OCI-LY3 (cell line): ENCODE measurements around the gene CFAP54.

Experiments used
- CTCF ChIP-seq: fragments of 200-600, 300-600 bp; sonication (generic); IDR thresholded peaks from 2 replicates; pipeline ENCODE4 v1.5.1; 2014; ENCODE audit warnings: antibody characterized with exemption, low read length, low read depth
- EZH2phosphoT487 ChIP-seq: fragments of 200-600 bp; shearing (Covaris generic); IDR thresholded peaks from 2 replicates; pipeline ENCODE4 v1.6.1; 2018; ENCODE audit warnings: antibody characterized with exemption, mixed run types, low read depth

GRCh38 chr12:96824074-96824837 lies 334.9 kb downstream of the CFAP54 start:
- no peak for TF ChIP-seq CTCF
- TF ChIP-seq EZH2phosphoT487, result no peak
